ENCODE data around the gene MCM8.

- no peak for TF ChIP-seq CTCF (IDR thresholded peaks at IDR 0.05)
- no peak for TF ChIP-seq EZH2 (IDR thresholded peaks at IDR 0.05; ENCODE audit: borderline replicate concordance, insufficient read depth, low read depth, low read length, poor library complexity, severe bottlenecking)
Measured at GRCh38 chr20:6039766-6040165, 89.3 kb downstream of the MCM8 start.
